OCI-LY3 (cell line): ENCODE measurements around the gene ATF3.

ENCODE experiments used
- CTCF ChIP-seq: fragments of 200-600, 300-600 bp; sonication (generic); IDR thresholded peaks from 2 replicates; pipeline ENCODE4 v1.5.1; 2014; ENCODE audit warnings: antibody characterized with exemption, low read length, low read depth
- EZH2phosphoT487 ChIP-seq: fragments of 200-600 bp; shearing (Covaris generic); IDR thresholded peaks from 2 replicates; pipeline ENCODE4 v1.6.1; 2018; ENCODE audit warnings: antibody characterized with exemption, mixed run types, low read depth

DNA sequence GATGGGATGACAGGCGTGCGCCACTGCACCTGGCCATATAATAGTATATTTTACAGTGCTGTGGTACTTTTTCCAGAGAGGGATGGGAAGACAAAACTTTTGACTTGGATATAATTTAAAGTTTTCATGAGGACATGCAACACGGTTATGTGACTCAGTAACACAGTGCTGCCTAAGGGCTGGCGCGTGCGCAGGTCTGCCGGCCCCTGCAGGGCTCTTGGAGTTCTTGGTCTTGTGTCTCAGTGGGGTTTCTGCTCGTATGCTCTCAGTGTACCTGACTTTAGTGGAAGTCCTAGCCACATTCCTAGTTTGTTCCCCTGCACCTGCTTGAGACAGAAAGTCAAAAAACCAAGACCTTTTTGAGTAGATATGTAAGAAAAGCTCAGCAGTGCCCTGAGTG, 27.5 kb upstream of the ATF3 start:
- no peak for TF ChIP-seq CTCF
- no peak for TF ChIP-seq EZH2phosphoT487
